IMR-90 (cell line): ENCODE measurements around the gene PRKD2. TPM values are rescaled to one million over a fixed set of nuclear protein-coding genes. Genes with fewer than 3 reads are reported as not detected.

Source experiments
- ATAC-seq: fragments of 200-7000 bp; cut with Tn5 transposase; 2 replicates; pipeline ENCODE4 v1.9.1; 2020; ENCODE audit warnings: low read depth, mild to moderate bottlenecking, moderate library complexity
- BruUV-seq: library from RNA; stranded (reverse); fragments of 400-500 nt; replicated peaks from 2 replicates; lab custom pipeline; 2021; lab: Mats Ljungman, UMichigan
- CTCF ChIA-PET: fragments of 300-600 bp; formaldehyde crosslinking; extraction: SDS; loops from one replicate; lab custom pipeline; 2021; ENCODE audit warnings: antibody characterized with exemption; lab: Yijun Ruan, JAX
- POLR2A ChIA-PET: fragments of 300-600 bp; sonication (Branson Sonifier 250); formaldehyde crosslinking; loops from one replicate; lab custom pipeline; 2022; ENCODE audit warnings: antibody characterized with exemption; ENCODE audit not compliant: unreplicated experiment; lab: Charles Lee
- DNase-seq: peaks from one replicate; pipeline ENCODE4 v3.0.0; 2013
- H2AFZ ChIP-seq: replicated peaks from 2 replicates; pipeline ENCODE3; 2013; ENCODE audit warnings: low read length, mild to moderate bottlenecking; ENCODE audit not compliant: poor library complexity
- H2AK5ac ChIP-seq: 2 replicates; pipeline ENCODE4 v1.6.1; 2013; ENCODE audit warnings: low read depth, low read length, inconsistent platforms
- H2AK9ac ChIP-seq: replicated peaks from 2 replicates; pipeline ENCODE3; 2013; ENCODE audit warnings: mild to moderate bottlenecking, low read depth, low read length, moderate library complexity; ENCODE audit not compliant: poor library complexity
- H2BK120ac ChIP-seq: 2 replicates; pipeline ENCODE4 v1.6.1; 2013; ENCODE audit warnings: low read depth, low read length, inconsistent platforms
- H2BK15ac ChIP-seq: 3 replicates; pipeline ENCODE4 v1.6.1; 2013; ENCODE audit warnings: low read depth, low read length, inconsistent platforms
- H2BK20ac ChIP-seq: 2 replicates; pipeline ENCODE4 v1.6.1; 2013; ENCODE audit warnings: low read depth, mild to moderate bottlenecking, inconsistent platforms, low read length, moderate library complexity
- H2BK5ac ChIP-seq: 2 replicates; pipeline ENCODE4 v1.6.1; 2013; ENCODE audit warnings: mild to moderate bottlenecking, low read depth, low read length, inconsistent platforms; ENCODE audit not compliant: poor library complexity, severe bottlenecking
- H3K14ac ChIP-seq: replicated peaks from 2 replicates; pipeline ENCODE4 v1.6.1; 2013; ENCODE audit warnings: low read depth, low read length, inconsistent platforms
- H3K18ac ChIP-seq: 2 replicates; pipeline ENCODE4 v1.6.1; 2013; ENCODE audit warnings: low read depth, low read length, control low read depth
- H3K23ac ChIP-seq: 2 replicates; pipeline ENCODE4 v1.6.1; 2013; ENCODE audit warnings: low read depth, low read length, inconsistent platforms
- H3K27ac ChIP-seq: 2 replicates; pipeline ENCODE4 v1.5.1; 2013; ENCODE audit warnings: mild to moderate bottlenecking, control low read depth, low read length; ENCODE audit not compliant: insufficient read depth
- H3K27me3 ChIP-seq: 2 replicates; pipeline ENCODE4 v1.6.1; 2013; ENCODE audit warnings: low read length; ENCODE audit not compliant: control insufficient read depth, insufficient read depth
- H3K36me3 ChIP-seq: 2 replicates; pipeline ENCODE4 v1.6.1; 2013; ENCODE audit warnings: low read length, mixed read lengths; ENCODE audit not compliant: control insufficient read depth, insufficient read depth
- H3K4ac ChIP-seq: 2 replicates; pipeline ENCODE4 v1.6.1; 2013; ENCODE audit warnings: low read depth, low read length, inconsistent platforms
- H3K4me1 ChIP-seq: 2 replicates; pipeline ENCODE4 v1.6.1; 2013; ENCODE audit warnings: low read length, mixed read lengths; ENCODE audit not compliant: control insufficient read depth, insufficient read depth
- H3K4me2 ChIP-seq: 2 replicates; pipeline ENCODE4 v1.6.1; 2013; ENCODE audit warnings: low read depth, mild to moderate bottlenecking, control low read depth, low read length, moderate library complexity
- H3K4me3 ChIP-seq: 2 replicates; pipeline ENCODE4 v1.5.1; 2013; ENCODE audit warnings: low read depth, mild to moderate bottlenecking, control low read depth, low read length, moderate library complexity; ENCODE audit not compliant: insufficient read depth
- H3K56ac ChIP-seq: 2 replicates; pipeline ENCODE4 v1.6.1; 2013; ENCODE audit warnings: low read length, inconsistent platforms; ENCODE audit not compliant: insufficient read depth; ENCODE audit errors: extremely low read depth
- H3K79me1 ChIP-seq, 2 experiments: 2 replicates each; pipeline ENCODE4 v1.6.1; 2013; ENCODE audit warnings: low read length in 2 of 2, inconsistent platforms in 1 of 2, low read depth in 1 of 2
- H3K9ac ChIP-seq: 2 replicates; pipeline ENCODE4 v1.6.1; 2013; ENCODE audit warnings: low read depth, low read length, control low read depth
- H3K9me1 ChIP-seq: 2 replicates; pipeline ENCODE4 v1.6.1; 2013; ENCODE audit warnings: low read length, inconsistent platforms; ENCODE audit not compliant: insufficient read depth
- H3K9me3 ChIP-seq: 2 replicates; pipeline ENCODE4 v1.6.1; 2013; ENCODE audit warnings: low read length; ENCODE audit not compliant: control insufficient read depth, insufficient read depth
- H4K20me1 ChIP-seq: 2 replicates; pipeline ENCODE4 v1.6.1; 2013; ENCODE audit warnings: low read length, inconsistent platforms; ENCODE audit not compliant: insufficient read depth
- H4K5ac ChIP-seq: 2 replicates; pipeline ENCODE4 v1.6.1; 2013; ENCODE audit warnings: mild to moderate bottlenecking, low read depth, low read length, control low read depth
- H4K8ac ChIP-seq, 2 experiments: 2 replicates each; pipeline ENCODE4 v1.6.1; 2013; ENCODE audit warnings: low read depth in 2 of 2, low read length in 2 of 2, control low read depth in 1 of 2, inconsistent platforms in 1 of 2
- H4K91ac ChIP-seq: 2 replicates; pipeline ENCODE4 v1.6.1; 2013; ENCODE audit warnings: low read depth, low read length, inconsistent platforms; ENCODE audit not compliant: insufficient read depth
- CEBPB ChIP-seq: IDR thresholded peaks from 2 replicates; pipeline ENCODE4 v1.6.1; 2012; ENCODE audit warnings: low read depth, low read length, improper control_type of control experiment
- MXI1 ChIP-seq: IDR thresholded peaks from 2 replicates; pipeline ENCODE4 v1.6.1; 2012; ENCODE audit warnings: low read depth, mild to moderate bottlenecking, low read length, moderate library complexity, borderline replicate concordance
- WGBS, 2 experiments: methylation state at CpG; one replicate each; pipeline versions ENCODE4 v1.1.5 to v1.1.7; 2013; ENCODE audit warnings: missing lambda C conversion rate in 2 of 2; ENCODE audit not compliant: insufficient read length in 1 of 2; ENCODE audit errors: extremely low coverage in 2 of 2; 5-methylcytosine and 5-hydroxymethylcytosine counted together
- dilution Hi-C: fragments of 300-500 bp; cut with HindIII; formaldehyde crosslinking; loops from one replicate; pipeline ENCODE4 v1.14.3; 2018; ENCODE audit warnings: low sequenced_read_pairs; ENCODE audit not compliant: unreplicated experiment
- in situ Hi-C: fragments of 300-500 bp; cut with MboI; formaldehyde crosslinking; loops from 3 replicates; pipeline ENCODE4 v1.14.3; 2019; ENCODE audit warnings: low sequenced_read_pairs, inconsistent platforms, mixed read lengths
- intact Hi-C: fragments of 100-400 bp; cut with micrococcal nuclease; formaldehyde crosslinking; loops from 2 replicates; pipeline ENCODE4 v1.10.0; 2022
- polyA plus RNA-seq, 3 experiments: library from polyadenylated mRNA; depleted of rRNA; stranded (reverse); fragments of >200 nt; gene quantifications; 2 replicates each; pipeline ENCODE4 v1.2.3, GENCODE V29; 2012; ENCODE audit warnings: low replicate concordance in 1 of 3
- total RNA-seq: library from RNA; depleted of rRNA; stranded (reverse); fragments of >200 nt; gene quantifications from 2 replicates; pipeline ENCODE4 v1.2.3, GENCODE V29; 2012

Gene PRKD2
- total and polyA plus RNA-seq, 2 of the 4 experiments (the other 2 are of a cell fraction) = 9.9 to 19.6 TPM

GRCh38 chr19:46692918-46693722 lies 23.8 kb downstream of the PRKD2 start:
- H2AK5ac ChIP-seq = no peak overlapping the region
- no peak overlapping the region for H2AK9ac ChIP-seq
- no peak overlapping the region for H3K27ac ChIP-seq
- H3K18ac ChIP-seq = no peak overlapping the region
- H3K9ac ChIP-seq = no peak overlapping the region
- H3K4ac ChIP-seq = no peak overlapping the region
- H4K5ac ChIP-seq = no peak overlapping the region
- ATAC-seq (no peak), DNase-seq (no peak)
- H3K9me3 ChIP-seq = no peaks in the 10 kb centered on the region
- BruUV-seq = no TSS peak
- no peaks in the 10 kb centered on the region for H3K4me1 ChIP-seq
- no peak overlapping the region for H2AFZ ChIP-seq
- no peak overlapping the region for H2BK15ac ChIP-seq
- no peak overlapping the region for H2BK20ac ChIP-seq
- dilution Hi-C loops = no loop called here
- ChIA-PET POLR2A (no interaction called here), CTCF (no interaction called here)
- H4K8ac ChIP-seq = no peak overlapping the region
- H3K4me3 ChIP-seq = no peak overlapping the region
- no peak overlapping the region for H3K56ac ChIP-seq
- 0 out of 2 replicates have a peak, but pooled peaks cover 6% of the 10 kb centered on the region for H3K9me1 ChIP-seq
- no peak overlapping the region for H2BK5ac ChIP-seq
- 90% methylated on average over 2 of the region's 4 CpGs; no CpG with 5 or more reads in 1 of the 2 experiments for WGBS, 2 experiments
- peaks cover 71% of the 10 kb centered on the region for H3K36me3 ChIP-seq
- intact Hi-C loops = no loop called here
- no peak overlapping the region for H2BK120ac ChIP-seq
- peak; percentile 46; the same call in 1 of the 2 replicates for TF ChIP-seq CEBPB
- no peak for TF ChIP-seq MXI1
- in situ Hi-C loops = no loop called here
- no peak overlapping the region for H3K23ac ChIP-seq
- no peak overlapping the region for H3K14ac ChIP-seq
- H3K4me2 ChIP-seq = no peak overlapping the region
- peaks cover 16% of the 10 kb centered on the region; the same call in 1 of the 2 replicates for H4K20me1 ChIP-seq
- H3K27me3 ChIP-seq = no peaks in the 10 kb centered on the region
- H3K79me1 ChIP-seq = peaks cover 0 to 15% of the 10 kb centered on the region in 2 experiments; a peak in 2 of 4 replicates
- H4K91ac ChIP-seq = no peak overlapping the region
